SJSA1 (cell line): ENCODE measurements around the gene APLP1. TPM values are rescaled to one million over a fixed set of nuclear protein-coding genes. Genes with fewer than 3 reads are reported as not detected.
"Not testable (repeated sequence)": the region's sequence is repeated elsewhere in the genome, so short reads cannot be mapped to it uniquely, and the experiment has no call there.

ENCODE experiments used
- DNase-seq, 2 experiments: peaks; one replicate each; pipeline ENCODE4 v3.0.0-alpha.2; 2015 to 2020; ENCODE audit warnings: low spot score in 2 of 2, low read depth in 1 of 2
- H3K27ac ChIP-seq: fragments of 250-450 bp; sonication (Bioruptor Pico); 2 replicates; pipeline ENCODE4 v1.5.1; 2020; ENCODE audit warnings: mild to moderate bottlenecking, moderate library complexity
- H3K27me3 ChIP-seq: fragments of 250-450 bp; sonication (Bioruptor Pico); replicated peaks from 2 replicates; pipeline ENCODE4 v1.5.1; 2020; ENCODE audit warnings: mild to moderate bottlenecking, moderate library complexity
- H3K36me3 ChIP-seq: fragments of 250-450 bp; sonication (Bioruptor Pico); 2 replicates; pipeline ENCODE4 v1.5.1; 2020; ENCODE audit warnings: mild to moderate bottlenecking
- H3K4me1 ChIP-seq: fragments of 250-450 bp; sonication (Bioruptor Pico); replicated peaks from 2 replicates; pipeline ENCODE4 v1.6.1; 2021; ENCODE audit warnings: mild to moderate bottlenecking
- H3K4me3 ChIP-seq: fragments of 250-450 bp; sonication (Bioruptor Pico); 2 replicates; pipeline ENCODE4 v1.5.1; 2020; ENCODE audit warnings: mild to moderate bottlenecking
- H3K9me3 ChIP-seq: fragments of 250-450 bp; sonication (Bioruptor Pico); replicated peaks from 2 replicates; pipeline ENCODE4 v1.5.1; 2020; ENCODE audit warnings: mild to moderate bottlenecking
- total RNA-seq: library from RNA; depleted of rRNA; stranded (reverse); fragments of >200 nt; shearing (Covaris generic); gene quantifications from 2 replicates; pipeline ENCODE4 v1.2.3, GENCODE V29; 2014; rRNA removed

The APLP1 gene
- total RNA-seq, 1 experiment from 2014 or later, result 11.6 TPM

DNA sequence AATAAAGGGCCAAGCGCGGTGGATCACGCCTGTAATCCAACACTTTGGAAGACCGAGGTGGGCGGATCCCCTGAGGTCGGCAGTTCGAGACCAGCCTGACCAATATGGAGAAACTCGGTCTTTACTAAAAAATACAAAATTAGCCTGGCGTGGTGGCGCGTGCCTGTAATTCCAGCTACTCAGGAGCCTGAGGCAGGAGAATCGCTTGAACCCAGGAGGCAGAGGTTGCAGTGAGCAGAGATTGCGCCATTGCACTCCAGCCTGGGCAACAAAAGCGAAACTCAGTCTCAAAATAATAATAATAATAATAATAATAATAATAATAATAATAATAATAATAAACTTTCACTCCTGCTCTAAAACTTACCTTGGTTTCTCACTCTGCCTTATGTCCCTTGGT is 42.0 kb downstream of the APLP1 start:
- not testable (repeated sequence) for H3K36me3 ChIP-seq, DNase-seq, H3K27me3 ChIP-seq, H3K9me3 ChIP-seq, H3K4me3 ChIP-seq, H3K4me1 ChIP-seq, H3K27ac ChIP-seq

GRCh38 chr19:35911173-35911572 is 42.8 kb downstream of the APLP1 start:
- no peak overlapping the region for H3K27ac ChIP-seq
- H3K4me3 ChIP-seq, result no peak overlapping the region
- H3K27me3 ChIP-seq, result peaks cover 3% of the 10 kb centered on the region; the same call in 1 of the 2 replicates
- DNase-seq, result no peak
- H3K9me3 ChIP-seq, result no peaks in the 10 kb centered on the region
- no peaks in the 10 kb centered on the region for H3K36me3 ChIP-seq
- no peaks in the 10 kb centered on the region for H3K4me1 ChIP-seq

DNA sequence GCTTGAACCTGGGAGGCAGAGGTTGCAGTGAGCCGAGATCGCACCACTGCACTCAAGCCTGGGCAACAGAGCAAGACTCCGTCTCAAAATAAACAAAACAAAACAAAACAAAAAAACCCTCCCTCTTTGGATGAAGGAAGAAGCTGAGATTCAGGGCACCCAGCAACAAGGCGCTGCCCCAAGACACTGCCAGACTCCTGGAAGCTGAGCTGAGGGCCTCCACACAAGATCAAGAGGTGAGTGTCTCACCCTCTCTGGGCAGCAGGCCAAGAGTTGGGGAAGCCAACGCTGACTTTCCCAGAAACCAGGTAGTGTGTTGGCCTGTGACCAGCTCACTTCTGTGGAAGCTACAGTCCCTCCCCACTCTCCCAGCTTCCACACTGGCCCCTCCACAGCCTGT is 43.4 kb downstream of the APLP1 start:
- Histone ChIP-seq H3K4me1 (no peaks in the 10 kb centered on the region), H3K27me3 (peaks cover 3% of the 10 kb centered on the region; the same call in 1 of the 2 replicates), H3K4me3 (no peak overlapping the region), H3K36me3 (no peaks in the 10 kb centered on the region), H3K9me3 (no peaks in the 10 kb centered on the region), H3K27ac (no peak overlapping the region)
- DNase-seq, result no peak

DNA sequence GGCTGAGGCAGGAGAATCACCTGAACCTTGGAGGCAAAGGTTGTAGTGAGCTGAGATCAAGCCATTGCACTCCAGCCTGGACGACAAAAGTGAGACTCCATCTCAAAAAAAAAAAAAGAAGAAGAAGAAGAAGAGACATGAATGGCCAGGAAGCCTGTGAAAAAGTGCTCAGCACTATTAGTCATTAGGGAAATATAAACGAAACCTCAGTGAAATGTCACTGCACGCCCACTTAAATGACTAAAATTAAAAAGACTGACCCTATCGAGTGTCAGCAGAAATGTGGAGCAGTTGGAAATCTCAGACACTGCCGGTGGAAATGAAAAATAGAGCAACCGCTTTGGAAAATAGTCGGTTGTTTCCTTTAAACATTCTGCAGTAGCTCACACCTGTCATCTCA is 45.2 kb downstream of the APLP1 start:
- H3K9me3 ChIP-seq, result no peaks in the 10 kb centered on the region
- H3K36me3 ChIP-seq, result no peaks in the 10 kb centered on the region
- H3K27me3 ChIP-seq, result peaks cover 5% of the 10 kb centered on the region
- no peaks in the 10 kb centered on the region for H3K4me1 ChIP-seq
- DNase-seq, result no peak
- H3K27ac ChIP-seq, result no peak overlapping the region
- no peak overlapping the region for H3K4me3 ChIP-seq

GRCh38 chr19:35915443-35915842 is 47.1 kb downstream of the APLP1 start:
- peaks cover 7% of the 10 kb centered on the region for H3K27me3 ChIP-seq
- no peaks in the 10 kb centered on the region for H3K9me3 ChIP-seq
- no peak overlapping the region for H3K4me3 ChIP-seq
- H3K4me1 ChIP-seq, result no peaks in the 10 kb centered on the region
- no peak overlapping the region for H3K27ac ChIP-seq
- no peak for DNase-seq
- no peaks in the 10 kb centered on the region for H3K36me3 ChIP-seq

DNA sequence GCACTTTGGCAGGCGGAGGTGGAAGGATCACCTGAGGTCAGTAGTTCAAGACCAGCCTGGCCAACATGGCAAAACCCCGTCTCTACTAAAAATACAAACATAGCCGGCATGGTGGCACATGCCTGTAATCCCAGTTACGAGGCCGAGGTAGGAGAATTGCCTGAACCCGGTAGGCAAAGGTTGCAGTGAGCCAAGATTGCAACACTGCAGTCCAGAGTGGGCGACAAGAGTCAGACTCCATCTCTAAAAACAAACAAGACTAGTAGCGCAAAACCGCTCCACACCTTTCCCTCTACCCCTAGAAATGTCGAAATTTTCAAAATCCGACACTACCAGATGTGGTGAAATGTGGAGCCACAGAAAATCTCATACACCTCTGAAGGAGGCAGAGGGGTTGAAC is 50.9 kb downstream of the APLP1 start:
- no peak for DNase-seq
- Histone ChIP-seq H3K4me3 (no peak overlapping the region), H3K27me3 (peaks cover 14% of the 10 kb centered on the region), H3K27ac (no peak overlapping the region), H3K9me3 (no peaks in the 10 kb centered on the region), H3K4me1 (no peaks in the 10 kb centered on the region), H3K36me3 (no peaks in the 10 kb centered on the region)

GRCh38 chr19:35921012-35921411 is 52.6 kb downstream of the APLP1 start:
- Histone ChIP-seq H3K4me3 (no peak overlapping the region), H3K27ac (no peak overlapping the region), H3K36me3 (no peaks in the 10 kb centered on the region), H3K27me3 (peaks cover 14% of the 10 kb centered on the region), H3K4me1 (no peaks in the 10 kb centered on the region), H3K9me3 (no peaks in the 10 kb centered on the region)
- DNase-seq, result no peak

GRCh38 chr19:35925501-35925900 is 57.1 kb downstream of the APLP1 start:
- no peak for DNase-seq
- no peak overlapping the region for H3K4me3 ChIP-seq
- no peaks in the 10 kb centered on the region for H3K9me3 ChIP-seq
- no peaks in the 10 kb centered on the region for H3K36me3 ChIP-seq
- H3K27ac ChIP-seq, result no peak overlapping the region
- no peaks in the 10 kb centered on the region for H3K4me1 ChIP-seq
- peaks cover 10% of the 10 kb centered on the region for H3K27me3 ChIP-seq

- Histone ChIP-seq H3K4me3 (no peak overlapping the region), H3K27ac (no peak overlapping the region), H3K27me3 (peaks cover 4% of the 10 kb centered on the region), H3K9me3 (no peaks in the 10 kb centered on the region), H3K4me1 (peaks cover 3% of the 10 kb centered on the region; the same call in 1 of the 2 replicates), H3K36me3 (no peaks in the 10 kb centered on the region)
- no peak for DNase-seq
These were observed 60.1 kb downstream of the APLP1 start for GRCh38 chr19:35928507-35928906.

Other genes with a start within 250 kb of the APLP1 start
- 106 and 151 TPM in 2 replicates for gene RBM42, start 239.5 kb upstream of the APLP1 start, total RNA-seq
- 0.82 and 9.0 TPM in 2 replicates for gene ETV2, start 226.8 kb upstream of the APLP1 start, total RNA-seq
- gene COX6B1, start 220.3 kb upstream of the APLP1 start, total RNA-seq, result 364 and 463 TPM in 2 replicates
- gene UPK1A, start 202.1 kb upstream of the APLP1 start, total RNA-seq, result not detected in 2 replicates
- gene ZBTB32, start 164.0 kb upstream of the APLP1 start, total RNA-seq, result not detected in 2 replicates
- gene KMT2B, start 150.6 kb upstream of the APLP1 start, total RNA-seq, result 4.9 and 7.4 TPM in 2 replicates
- gene IGFLR1, start 126.1 kb upstream of the APLP1 start, total RNA-seq, result 3.7 and 8.5 TPM in 2 replicates
- 4.8 and 17.6 TPM in 2 replicates for gene U2AF1L4, start 123.2 kb upstream of the APLP1 start, total RNA-seq
- 16.6 and 28.7 TPM in 2 replicates for gene PSENEN, start 122.9 kb upstream of the APLP1 start, total RNA-seq
- 7.1 and 12.4 TPM in 2 replicates for gene LIN37, start 120.0 kb upstream of the APLP1 start, total RNA-seq
- gene HSPB6, start 111.5 kb upstream of the APLP1 start, total RNA-seq, result not detected in 2 replicates
- gene PROSER3, start 110.4 kb upstream of the APLP1 start, total RNA-seq, result 7.3 and 8.8 TPM in 2 replicates
- 3.7 and 4.6 TPM in 2 replicates for gene ARHGAP33, start 93.0 kb upstream of the APLP1 start, total RNA-seq
- gene PRODH2, start 55.7 kb upstream of the APLP1 start, total RNA-seq, result not detected in 2 replicates
- gene NPHS1, start 16.1 kb upstream of the APLP1 start, total RNA-seq, result not detected in 2 replicates
- not detected in 2 replicates for gene KIRREL2, start 11.7 kb upstream of the APLP1 start, total RNA-seq
- gene NFKBID, start 32.0 kb downstream of the APLP1 start, total RNA-seq, result 0.66 and 3.3 TPM in 2 replicates
- gene HCST, start 34.0 kb downstream of the APLP1 start, total RNA-seq, result 9.1 TPM in 1 of 2 replicates, not detected in the other
- not detected in 2 replicates for gene TYROBP, start 39.7 kb downstream of the APLP1 start, total RNA-seq
- 3.8 and 5.7 TPM in 2 replicates for gene LRFN3, start 67.8 kb downstream of the APLP1 start, total RNA-seq
- 34.4 and 53.4 TPM in 2 replicates for gene SDHAF1, start 126.6 kb downstream of the APLP1 start, total RNA-seq
- gene SYNE4, start 140.2 kb downstream of the APLP1 start, total RNA-seq, result 0.26 TPM in 1 of 2 replicates, not detected in the other
- gene ALKBH6, start 145.6 kb downstream of the APLP1 start, total RNA-seq, result 17.1 and 37.1 TPM in 2 replicates
- 1.5 and 2.3 TPM in 2 replicates for gene CLIP3, start 164.3 kb downstream of the APLP1 start, total RNA-seq
- gene THAP8, start 185.7 kb downstream of the APLP1 start, total RNA-seq, result 1.1 and 4.2 TPM in 2 replicates
- gene WDR62, start 186.3 kb downstream of the APLP1 start, total RNA-seq, result 21.4 and 23.3 TPM in 2 replicates
- gene OVOL3, start 242.6 kb downstream of the APLP1 start, total RNA-seq, result not detected in 2 replicates
- gene POLR2I, start 246.3 kb downstream of the APLP1 start, total RNA-seq, result 44.8 and 91.0 TPM in 2 replicates
- gene TBCB, start 246.9 kb downstream of the APLP1 start, total RNA-seq, result 305 and 427 TPM in 2 replicates